ENCODE results near the gene CPT1B.
"Not testable (repeated sequence)": the region's sequence is repeated elsewhere in the genome, so short reads cannot be mapped to it uniquely, and the experiment has no call there.

DNA sequence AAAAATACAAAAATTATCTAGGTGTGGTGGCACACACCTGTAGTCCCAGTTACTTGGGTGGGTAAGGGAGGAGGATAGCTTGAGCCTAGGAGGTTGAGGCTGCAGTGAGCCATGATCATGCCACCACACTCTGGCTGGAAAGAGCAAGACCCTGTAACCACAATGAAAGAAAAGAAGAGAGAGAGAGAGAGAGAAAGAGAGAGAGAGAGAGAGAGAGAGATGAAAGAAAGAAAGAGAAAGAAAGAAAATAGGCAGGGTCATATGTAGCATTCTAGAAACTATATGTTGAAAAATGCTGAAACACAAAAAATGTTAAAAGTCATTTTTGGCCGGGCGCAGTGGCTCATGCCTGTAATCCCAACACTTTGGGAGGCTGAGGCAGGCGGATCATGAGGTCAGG lies 36.1 kb upstream of the CPT1B start:
- TF ChIP-seq CTCF (IDR thresholded peaks at IDR 0.05; ENCODE audit: insufficient read depth, low read depth, low read length); EZH2 (IDR thresholded peaks at IDR 0.05; ENCODE audit: insufficient read depth, low read length): not testable (repeated sequence)
